T-helper 2 cell treated with Interferon-gamma antibody and Interleukin-4, amounts not matched to agents 5 μg/mL and 100 μg/mL, for 36 hours (primary cell): ENCODE results near the gene PDC.
"Not testable (repeated sequence)": the region's sequence is repeated elsewhere in the genome, so short reads cannot be mapped to it uniquely, and the experiment has no call there.

Experiments used
- DNase-seq: peaks from one replicate; pipeline ENCODE4 v3.0.0; 2021; ENCODE audit warnings: low spot score
- H3K27ac Mint-ChIP-seq: one replicate; pipeline ENCODE4 v1.8.0; 2021; ENCODE audit warnings: mild to moderate bottlenecking, mixed read lengths
- H3K27me3 Mint-ChIP-seq: one replicate; pipeline ENCODE4 v1.8.0; 2021; ENCODE audit warnings: low read depth, mixed read lengths
- H3K36me3 Mint-ChIP-seq: one replicate; pipeline ENCODE4 v1.8.0; 2021; ENCODE audit warnings: low read depth, mixed read lengths
- H3K4me1 Mint-ChIP-seq: one replicate; pipeline ENCODE4 v1.8.0; 2021; ENCODE audit warnings: low read depth, mixed read lengths
- H3K4me3 Mint-ChIP-seq: one replicate; pipeline ENCODE4 v1.8.0; 2022; ENCODE audit warnings: mild to moderate bottlenecking, moderate library complexity, mixed read lengths
- H3K9me3 Mint-ChIP-seq: one replicate; pipeline ENCODE4 v1.8.0; 2021; ENCODE audit warnings: mixed read lengths

Gene PDC

DNA sequence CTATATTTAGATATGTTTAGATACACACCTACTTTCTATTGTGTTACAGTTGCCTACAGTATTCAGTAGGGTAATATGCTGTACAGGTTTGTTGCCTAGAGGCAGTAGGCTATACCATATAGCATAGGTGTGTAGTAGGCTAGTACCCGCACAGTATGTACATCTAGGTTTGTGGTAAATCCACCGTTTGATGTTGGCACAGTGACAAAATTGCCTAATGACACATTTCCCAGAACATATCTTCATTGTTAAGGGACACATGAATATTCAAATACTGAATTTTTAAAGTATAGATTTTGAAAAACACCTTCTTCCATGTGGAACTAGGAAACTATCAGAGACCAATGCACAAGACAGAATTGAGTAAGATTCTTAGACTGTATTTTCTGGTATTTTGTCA is 22.6 kb upstream of the PDC start:
- H3K27ac Mint-ChIP-seq = no peak overlapping the region
- no peaks in the 10 kb centered on the region for H3K4me1 Mint-ChIP-seq
- peaks cover 6% of the 10 kb centered on the region for H3K27me3 Mint-ChIP-seq
- H3K4me3 Mint-ChIP-seq = no peak overlapping the region
- no peak for DNase-seq
- no peaks in the 10 kb centered on the region for H3K36me3 Mint-ChIP-seq
- H3K9me3 Mint-ChIP-seq = no peaks in the 10 kb centered on the region

DNA sequence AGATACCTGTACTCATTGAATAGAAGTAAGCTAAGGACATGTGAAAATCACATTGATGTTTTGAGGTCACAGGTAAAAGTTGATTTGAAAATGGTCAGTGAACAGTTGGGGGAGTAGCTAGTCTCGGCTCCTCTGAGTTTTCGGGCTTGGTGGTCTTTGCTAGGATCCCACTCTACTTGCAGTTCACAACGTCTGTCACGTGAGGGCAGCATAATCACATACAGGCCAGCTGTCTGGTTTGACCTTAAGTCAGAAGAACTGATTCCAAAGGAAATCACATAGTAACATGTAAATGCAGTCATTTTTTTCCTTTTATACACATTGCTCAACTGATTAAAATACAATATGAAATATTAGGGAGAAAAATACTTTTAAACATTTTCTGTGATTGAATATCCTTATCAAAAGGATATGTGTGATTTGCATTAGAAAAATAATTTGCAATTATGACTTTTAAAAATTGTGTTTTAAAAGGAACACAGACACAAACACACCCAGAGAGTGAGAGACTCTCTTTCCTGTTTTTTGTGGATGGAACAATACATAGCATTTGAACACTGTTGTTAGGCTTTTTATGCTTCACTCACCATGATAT is 21.8 kb upstream of the PDC start:
- no peak overlapping the region for H3K27ac Mint-ChIP-seq
- no peaks in the 10 kb centered on the region for H3K9me3 Mint-ChIP-seq
- peaks cover 6% of the 10 kb centered on the region for H3K27me3 Mint-ChIP-seq
- peak; percentile 15 for DNase-seq
- H3K4me3 Mint-ChIP-seq = no peak overlapping the region
- H3K4me1 Mint-ChIP-seq = no peaks in the 10 kb centered on the region
- H3K36me3 Mint-ChIP-seq = no peaks in the 10 kb centered on the region

DNA sequence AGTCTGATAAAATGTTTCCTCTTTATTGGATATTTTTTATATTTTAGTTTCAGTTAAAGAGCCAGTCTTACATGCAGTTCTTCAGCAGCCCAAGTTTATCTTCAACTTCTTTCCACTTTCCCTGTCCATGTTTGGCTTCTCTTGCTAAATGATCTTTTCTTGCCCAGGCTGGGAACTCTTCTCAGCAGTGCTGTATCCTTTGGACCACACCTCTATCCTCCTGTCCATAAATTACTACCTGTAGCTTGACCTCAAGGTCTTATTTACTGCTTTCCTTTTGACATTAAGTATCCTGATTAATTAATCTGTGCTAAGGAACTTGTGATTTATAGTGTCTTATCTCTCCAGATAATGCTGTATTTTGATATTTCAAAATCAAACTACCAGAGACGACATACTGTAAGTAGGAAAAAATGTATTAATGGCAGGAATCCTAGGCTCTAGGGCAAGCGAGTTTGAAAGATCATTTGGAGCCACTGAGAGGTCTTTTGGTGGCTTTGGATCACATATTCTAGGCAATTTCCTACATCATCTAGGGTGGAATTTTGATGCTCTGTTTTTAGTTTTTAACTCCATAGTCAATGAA is 20.5 kb upstream of the PDC start:
- no peaks in the 10 kb centered on the region for H3K36me3 Mint-ChIP-seq
- H3K27ac Mint-ChIP-seq = no peak overlapping the region
- H3K27me3 Mint-ChIP-seq = peaks cover 6% of the 10 kb centered on the region
- no peak overlapping the region for H3K4me3 Mint-ChIP-seq
- DNase-seq = no peak
- H3K9me3 Mint-ChIP-seq = no peaks in the 10 kb centered on the region
- H3K4me1 Mint-ChIP-seq = no peaks in the 10 kb centered on the region

DNA sequence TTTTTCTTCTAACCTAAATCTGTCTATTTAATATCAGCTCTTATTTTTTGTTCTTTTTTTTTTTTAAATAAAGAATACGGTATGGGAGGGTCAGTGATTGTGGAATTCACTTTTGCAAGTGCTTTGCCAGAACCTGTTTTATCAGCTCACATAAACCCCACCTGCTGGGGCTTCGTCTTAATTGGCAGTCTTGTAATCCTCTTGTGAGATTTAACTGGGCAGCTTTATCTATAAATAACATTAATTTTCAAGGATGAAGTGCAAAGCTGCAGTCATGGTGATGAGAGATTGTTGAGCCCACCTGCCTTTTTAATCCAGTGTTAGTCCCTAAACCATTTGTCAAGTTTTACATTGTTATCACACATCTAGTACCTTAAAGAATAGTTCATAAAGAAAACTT is 18.2 kb upstream of the PDC start:
- H3K27ac Mint-ChIP-seq = no peak overlapping the region
- no peaks in the 10 kb centered on the region for H3K4me1 Mint-ChIP-seq
- DNase-seq = no peak
- H3K9me3 Mint-ChIP-seq = no peaks in the 10 kb centered on the region
- H3K27me3 Mint-ChIP-seq = peaks cover 6% of the 10 kb centered on the region
- no peak overlapping the region for H3K4me3 Mint-ChIP-seq
- no peaks in the 10 kb centered on the region for H3K36me3 Mint-ChIP-seq

DNA sequence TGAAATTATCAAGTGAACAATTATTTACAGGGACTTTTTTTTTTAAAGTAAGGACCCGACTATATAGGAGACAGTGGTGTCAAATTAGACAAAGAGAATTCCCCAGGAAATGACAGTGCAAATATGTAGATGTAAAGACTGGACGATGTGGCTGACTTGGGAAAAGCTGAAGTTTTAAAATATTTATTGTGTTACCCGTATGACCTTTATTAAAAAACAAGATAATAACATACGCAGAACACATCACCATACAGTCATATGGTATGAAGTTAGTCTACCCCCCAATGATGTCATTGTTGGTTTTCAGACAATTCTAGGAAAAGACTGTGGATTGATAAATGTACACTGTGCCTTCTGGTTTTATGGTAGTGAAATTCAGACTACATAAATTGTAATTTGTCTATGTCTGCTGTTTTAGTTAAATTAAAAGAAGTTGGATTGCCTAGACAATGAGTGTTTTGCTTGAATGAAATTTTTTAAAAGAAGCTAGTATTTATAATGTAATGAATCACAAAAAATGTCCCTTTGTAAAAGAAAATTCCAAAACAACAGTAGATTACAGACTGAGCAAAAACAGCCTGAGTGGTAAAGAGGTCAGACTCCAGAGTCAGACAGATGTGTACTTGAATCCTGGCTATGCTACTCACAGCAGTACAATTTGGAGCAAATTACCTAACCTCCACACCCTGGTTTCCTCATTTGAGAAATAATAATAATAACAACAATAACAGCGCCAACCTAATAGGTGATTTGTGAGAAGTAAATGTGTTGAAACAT is 15.5 kb upstream of the PDC start:
- Mint-ChIP-seq H3K9me3 (no peaks in the 10 kb centered on the region), H3K27ac (no peak overlapping the region), H3K4me3 (no peak overlapping the region), H3K27me3 (peaks cover 6% of the 10 kb centered on the region), H3K36me3 (no peaks in the 10 kb centered on the region), H3K4me1 (no peaks in the 10 kb centered on the region)
- DNase-seq = no peak

DNA sequence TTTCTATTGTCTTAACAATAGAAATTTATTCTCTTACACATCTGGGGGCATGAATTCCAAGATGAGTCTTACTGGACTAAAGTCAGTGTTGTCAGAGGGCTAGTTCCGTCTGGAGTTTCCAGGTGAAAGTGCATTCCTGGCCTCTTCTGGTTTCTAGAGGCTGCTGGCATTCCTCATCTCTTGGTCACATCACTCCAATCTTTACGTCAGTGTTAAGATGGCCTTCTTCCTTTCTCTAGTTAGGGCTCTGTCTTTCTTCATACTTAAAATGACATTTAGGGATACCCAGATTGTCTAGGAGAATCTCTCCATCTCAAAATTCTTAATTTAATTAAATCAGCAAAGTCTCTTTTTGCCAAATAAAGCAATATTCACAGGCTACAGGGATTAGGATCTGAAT is 13.3 kb upstream of the PDC start:
- Mint-ChIP-seq H3K27me3 (peaks cover 8% of the 10 kb centered on the region), H3K4me1 (no peaks in the 10 kb centered on the region), H3K4me3 (no peak overlapping the region), H3K27ac (no peak overlapping the region), H3K36me3 (no peaks in the 10 kb centered on the region), H3K9me3 (no peaks in the 10 kb centered on the region)
- DNase-seq = no peak

DNA sequence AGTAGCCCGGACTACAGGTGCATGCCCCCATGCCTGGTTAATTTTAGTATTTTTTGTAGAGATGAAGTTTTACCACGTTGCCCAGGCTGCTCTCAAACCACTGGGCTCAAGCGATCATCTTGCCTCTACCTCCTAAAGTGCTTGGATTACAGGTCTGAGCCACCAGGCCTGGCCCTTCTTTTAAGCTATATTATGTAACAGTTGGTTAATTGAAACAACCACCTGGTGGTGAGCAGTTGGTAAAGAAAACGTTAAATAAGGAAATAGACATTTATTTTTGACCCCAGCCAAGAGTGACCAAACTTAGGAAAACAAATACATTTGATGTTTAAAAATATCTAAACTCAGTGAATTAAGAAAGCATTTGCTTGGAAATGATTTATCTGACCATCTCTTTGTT is 12.1 kb upstream of the PDC start:
- no peak for DNase-seq
- no peak overlapping the region for H3K27ac Mint-ChIP-seq
- no peaks in the 10 kb centered on the region for H3K4me1 Mint-ChIP-seq
- H3K36me3 Mint-ChIP-seq = no peaks in the 10 kb centered on the region
- H3K27me3 Mint-ChIP-seq = peaks cover 6% of the 10 kb centered on the region
- no peaks in the 10 kb centered on the region for H3K9me3 Mint-ChIP-seq
- H3K4me3 Mint-ChIP-seq = no peak overlapping the region

DNA sequence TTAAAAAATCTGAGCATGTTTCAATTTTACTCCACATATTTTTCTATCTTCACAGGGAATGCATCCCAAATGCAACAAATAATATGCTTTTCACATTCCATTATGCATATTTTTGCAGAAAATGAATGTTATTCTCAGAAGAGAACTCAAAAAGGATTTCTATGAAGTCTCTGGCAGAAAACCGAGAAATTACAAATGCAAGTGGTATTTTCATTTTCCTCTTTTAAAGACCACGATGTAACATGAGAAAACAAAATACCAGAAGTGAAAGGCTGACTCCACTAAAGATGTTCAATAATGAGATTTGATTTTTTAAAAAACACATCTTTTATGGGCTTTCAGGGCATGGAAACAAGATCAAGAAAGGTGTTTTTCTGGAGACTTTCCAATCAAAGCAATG is 5.0 kb upstream of the PDC start:
- no peaks in the 10 kb centered on the region for H3K9me3 Mint-ChIP-seq
- no peak overlapping the region for H3K4me3 Mint-ChIP-seq
- DNase-seq = no peak
- H3K36me3 Mint-ChIP-seq = no peaks in the 10 kb centered on the region
- peaks cover 6% of the 10 kb centered on the region for H3K4me1 Mint-ChIP-seq
- H3K27me3 Mint-ChIP-seq = peaks cover 21% of the 10 kb centered on the region
- no peak overlapping the region for H3K27ac Mint-ChIP-seq

DNA sequence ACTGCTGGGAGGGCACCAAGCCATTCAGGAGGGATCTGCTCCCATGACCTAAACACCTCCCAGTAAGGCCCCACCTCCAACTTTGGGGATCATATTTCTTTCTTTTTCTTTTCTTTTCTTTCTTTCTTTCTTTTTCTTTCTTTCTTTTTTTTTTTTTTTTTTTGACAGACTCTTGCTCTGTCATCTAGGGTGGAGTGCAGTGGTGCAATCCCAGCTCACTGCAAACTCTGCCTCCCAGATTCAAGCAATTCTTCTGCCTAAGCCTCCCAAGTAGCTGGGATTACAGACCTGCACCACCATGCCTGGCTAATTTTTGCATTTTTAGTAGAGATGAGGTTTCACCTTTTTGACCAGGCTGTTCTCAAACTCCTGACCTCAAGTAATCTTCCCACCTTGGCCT is 4.6 kb upstream of the PDC start:
- not testable (repeated sequence) for H3K27ac Mint-ChIP-seq, DNase-seq, H3K36me3 Mint-ChIP-seq, H3K4me3 Mint-ChIP-seq, H3K4me1 Mint-ChIP-seq, H3K9me3 Mint-ChIP-seq
- peaks cover 21% of the 10 kb centered on the region for H3K27me3 Mint-ChIP-seq

DNA sequence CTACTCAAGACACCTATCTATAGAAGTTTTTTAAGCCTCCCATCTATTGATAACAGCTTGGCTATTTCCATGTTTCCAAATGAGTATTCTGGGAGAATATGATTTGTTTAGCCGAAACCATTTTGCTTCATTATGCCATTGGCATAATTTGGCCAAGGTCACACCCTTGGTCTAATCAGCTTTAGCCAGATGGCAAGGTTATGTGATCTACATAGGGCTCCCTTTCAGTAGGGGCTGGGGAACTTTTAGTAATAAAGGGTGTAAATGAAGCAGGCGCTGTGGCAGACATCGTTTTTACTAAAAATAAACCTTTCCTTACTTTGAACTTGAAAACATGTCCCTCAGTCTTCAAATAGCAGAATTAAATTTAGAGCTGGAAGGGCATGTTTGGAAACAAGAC is 3.0 kb upstream of the PDC start:
- Mint-ChIP-seq H3K27ac (no peak overlapping the region), H3K36me3 (no peaks in the 10 kb centered on the region), H3K4me1 (peaks cover 6% of the 10 kb centered on the region), H3K27me3 (peaks cover 19% of the 10 kb centered on the region), H3K9me3 (no peaks in the 10 kb centered on the region), H3K4me3 (no peak overlapping the region)
- no peak for DNase-seq

DNA sequence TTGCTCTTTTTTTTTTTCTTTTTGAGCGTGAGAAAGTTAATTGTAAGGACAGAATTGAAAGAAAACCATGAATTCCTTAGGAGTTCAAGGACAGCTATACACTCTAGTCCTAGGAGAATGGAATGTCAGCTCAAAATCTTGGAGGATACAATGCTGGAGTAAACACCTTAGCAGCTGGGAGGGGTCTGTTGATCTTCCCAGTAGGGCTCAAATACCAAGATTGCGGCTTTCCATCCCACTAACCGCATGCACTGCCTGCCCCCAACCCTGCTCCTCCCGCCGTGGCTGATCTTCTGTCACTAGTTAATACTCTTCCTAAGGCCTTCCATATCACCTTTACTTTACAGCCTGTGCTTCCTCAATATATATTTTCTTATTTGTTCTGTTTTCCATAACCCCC is 2.6 kb upstream of the PDC start:
- peaks cover 19% of the 10 kb centered on the region for H3K27me3 Mint-ChIP-seq

DNA sequence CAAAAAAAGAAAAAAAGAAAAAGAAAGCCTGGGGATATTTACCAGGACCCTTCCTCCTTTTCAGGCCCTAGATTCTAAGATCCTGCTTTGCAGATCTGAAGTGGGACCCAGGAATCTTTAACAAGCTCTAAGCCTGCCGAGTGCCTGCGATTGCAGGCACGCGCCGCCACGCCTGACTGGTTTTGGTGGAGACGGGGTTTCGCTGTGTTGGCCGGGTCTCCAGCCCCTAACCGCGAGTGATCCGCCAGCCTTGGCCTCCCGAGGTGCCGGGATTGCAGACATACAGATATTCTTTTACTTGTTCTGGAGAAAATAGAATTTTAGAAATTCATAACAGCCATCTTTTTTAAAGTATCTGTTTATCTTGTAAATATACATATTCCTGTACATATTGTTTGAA is 1.8 kb downstream of the PDC start:
- not testable (repeated sequence) for H3K27me3 Mint-ChIP-seq, H3K36me3 Mint-ChIP-seq, H3K27ac Mint-ChIP-seq, H3K4me1 Mint-ChIP-seq, DNase-seq, H3K4me3 Mint-ChIP-seq, H3K9me3 Mint-ChIP-seq

More for the DNA sequence above, 2.6 kb upstream of the PDC start:
- no peaks in the 10 kb centered on the region for H3K36me3 Mint-ChIP-seq
- H3K27ac Mint-ChIP-seq = no peak overlapping the region
- no peak overlapping the region for H3K4me3 Mint-ChIP-seq
- H3K4me1 Mint-ChIP-seq = peaks cover 6% of the 10 kb centered on the region
- H3K9me3 Mint-ChIP-seq = no peaks in the 10 kb centered on the region
- DNase-seq = no peak

DNA sequence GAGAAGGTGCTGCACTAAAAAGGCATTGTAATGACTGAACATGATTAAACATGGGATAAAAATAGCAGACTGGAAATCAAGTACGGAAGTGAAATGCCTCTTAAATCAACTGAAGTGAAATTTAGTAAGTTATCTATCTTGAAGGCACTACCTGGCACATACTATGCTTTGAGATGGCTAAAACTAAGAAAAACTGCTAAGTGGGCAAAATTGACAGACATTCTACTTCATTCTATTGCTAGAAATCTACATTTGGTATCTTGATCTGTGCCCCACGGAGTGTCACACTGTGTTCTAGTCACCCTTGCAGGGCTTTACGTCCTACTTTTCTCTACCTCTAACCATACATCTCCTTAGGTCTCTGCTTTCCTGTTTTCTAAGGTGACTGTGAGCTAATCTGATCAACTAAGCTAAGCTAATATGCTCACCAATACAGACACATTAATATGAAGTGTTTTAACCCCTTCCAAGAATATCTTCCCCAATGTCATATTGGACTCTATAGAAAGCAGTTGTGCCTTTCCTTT is 4.1 kb downstream of the PDC start:
- H3K4me3 Mint-ChIP-seq = no peak overlapping the region
- H3K27ac Mint-ChIP-seq = no peak overlapping the region
- H3K36me3 Mint-ChIP-seq = no peaks in the 10 kb centered on the region
- H3K4me1 Mint-ChIP-seq = peaks cover 3% of the 10 kb centered on the region
- no peak for DNase-seq
- H3K27me3 Mint-ChIP-seq = no peaks in the 10 kb centered on the region
- H3K9me3 Mint-ChIP-seq = no peaks in the 10 kb centered on the region

DNA sequence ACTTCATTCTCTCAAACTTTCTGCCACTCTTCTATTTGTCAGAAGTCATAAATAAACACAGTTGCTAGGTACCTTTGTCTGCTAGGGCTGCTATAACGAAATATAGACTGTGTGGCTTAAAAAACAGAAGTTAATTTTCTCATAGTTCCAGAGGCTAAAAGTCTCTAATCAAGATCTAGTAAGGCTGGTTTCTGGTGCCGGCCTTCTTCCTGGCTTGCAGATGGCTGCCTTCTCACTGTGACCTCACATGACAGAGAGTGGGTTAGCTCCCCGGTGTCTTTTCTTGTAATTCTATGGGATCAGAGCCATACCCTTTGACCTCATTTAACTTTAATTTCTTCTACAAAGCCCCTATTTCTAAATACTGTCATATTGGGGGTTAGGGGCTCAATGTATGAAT is 5.9 kb downstream of the PDC start:
- Mint-ChIP-seq H3K9me3 (no peaks in the 10 kb centered on the region), H3K27me3 (no peaks in the 10 kb centered on the region), H3K27ac (no peak overlapping the region), H3K4me1 (peaks cover 3% of the 10 kb centered on the region), H3K4me3 (no peak overlapping the region), H3K36me3 (no peaks in the 10 kb centered on the region)
- DNase-seq = no peak
